GM21528 (cell line): Measurements from ENCODE around the gene OBSCN.

Experiments used
- ATAC-seq: cut with Tn5 transposase; IDR thresholded peaks from one replicate; pipeline ENCODE4 v1.9.1; 2021; ENCODE audit warnings: mild to moderate bottlenecking, moderate library complexity; ENCODE audit not compliant: unreplicated experiment, low FRiP score

OBSCN gene

GRCh38 chr1:228314658-228315483 is 107.0 kb downstream of the OBSCN start:
- ATAC-seq: no peak

- no peak for ATAC-seq
These were observed 107.7 kb downstream of the OBSCN start for GRCh38 chr1:228315484-228315944.

- ATAC-seq: no peak
These were observed 108.2 kb downstream of the OBSCN start for GRCh38 chr1:228315945-228316588.

- ATAC-seq: no peak
These were observed 108.9 kb downstream of the OBSCN start for GRCh38 chr1:228316589-228317387.

GRCh38 chr1:228317411-228317828 is 109.6 kb downstream of the OBSCN start:
- no peak for ATAC-seq

GRCh38 chr1:228317891-228318810 is 110.3 kb downstream of the OBSCN start:
- no peak for ATAC-seq

- ATAC-seq: no peak
These were observed 111.0 kb downstream of the OBSCN start for GRCh38 chr1:228318823-228319241.

- ATAC-seq: no peak
These were observed 111.7 kb downstream of the OBSCN start for GRCh38 chr1:228319352-228320088.

- no peak for ATAC-seq
These were observed 112.5 kb downstream of the OBSCN start for GRCh38 chr1:228320394-228320793.

GRCh38 chr1:228321435-228321834 is 113.6 kb downstream of the OBSCN start:
- ATAC-seq: no peak

GRCh38 chr1:228321895-228322294 is 114.1 kb downstream of the OBSCN start:
- ATAC-seq: no peak

- ATAC-seq: no peak
These were observed 115.6 kb downstream of the OBSCN start for GRCh38 chr1:228323401-228323800.

GRCh38 chr1:228325267-228325666 is 117.4 kb downstream of the OBSCN start:
- ATAC-seq: no peak

GRCh38 chr1:228329887-228330286 is 122.0 kb downstream of the OBSCN start:
- no peak for ATAC-seq

- no peak for ATAC-seq
These were observed 125.2 kb downstream of the OBSCN start for GRCh38 chr1:228332797-228333738.

- ATAC-seq: no peak
These were observed 125.9 kb downstream of the OBSCN start for GRCh38 chr1:228333739-228334115.

- no peak for ATAC-seq
These were observed 126.5 kb downstream of the OBSCN start for GRCh38 chr1:228334226-228334935.

- no peak for ATAC-seq
These were observed 127.1 kb downstream of the OBSCN start for GRCh38 chr1:228334954-228335353.
